Renal cortical epithelial cell (primary cell): ENCODE data around the gene TAS2R38. TPM values are rescaled to one million over a fixed set of nuclear protein-coding genes. Genes with fewer than 3 reads are reported as not detected.

Experiments
- total RNA-seq: library from RNA; depleted of rRNA; stranded (reverse); fragments of >200 nt; gene quantifications from 2 replicates; pipeline ENCODE4 v1.2.3, GENCODE V29; 2014

TAS2R38 gene
- total RNA-seq, 1 donor from 2014 or later = not detected

Other genes with a start within 250 kb of the TAS2R38 start
- 150 and 257 TPM in 2 replicates for gene SSBP1, start 235.4 kb downstream of the TAS2R38 start, total RNA-seq
- 2.3 TPM in 1 of 2 replicates, not detected in the other for gene TAS2R3, start 209.7 kb downstream of the TAS2R38 start, total RNA-seq
- gene TAS2R4, start 197.1 kb downstream of the TAS2R38 start, total RNA-seq = 1.8 TPM in 1 of 2 replicates, not detected in the other
- 0.69 and 1.8 TPM in 2 replicates for gene TAS2R5, start 183.6 kb downstream of the TAS2R38 start, total RNA-seq
- gene PRSS37, start 132.3 kb downstream of the TAS2R38 start, total RNA-seq = not detected in 2 replicates
- 0.15 TPM in 1 of 2 replicates, not detected in the other for gene OR9A4, start 57.4 kb downstream of the TAS2R38 start, total RNA-seq
- not detected in 2 replicates for gene CLEC5A, start 26.8 kb downstream of the TAS2R38 start, total RNA-seq
- gene MGAM, start 22.1 kb upstream of the TAS2R38 start, total RNA-seq = 0.52 and 4.0 TPM in 2 replicates
- gene MGAM2, start 137.9 kb upstream of the TAS2R38 start, total RNA-seq = not detected in 2 replicates